ENCODE measurements around the gene DPEP1.

DNA sequence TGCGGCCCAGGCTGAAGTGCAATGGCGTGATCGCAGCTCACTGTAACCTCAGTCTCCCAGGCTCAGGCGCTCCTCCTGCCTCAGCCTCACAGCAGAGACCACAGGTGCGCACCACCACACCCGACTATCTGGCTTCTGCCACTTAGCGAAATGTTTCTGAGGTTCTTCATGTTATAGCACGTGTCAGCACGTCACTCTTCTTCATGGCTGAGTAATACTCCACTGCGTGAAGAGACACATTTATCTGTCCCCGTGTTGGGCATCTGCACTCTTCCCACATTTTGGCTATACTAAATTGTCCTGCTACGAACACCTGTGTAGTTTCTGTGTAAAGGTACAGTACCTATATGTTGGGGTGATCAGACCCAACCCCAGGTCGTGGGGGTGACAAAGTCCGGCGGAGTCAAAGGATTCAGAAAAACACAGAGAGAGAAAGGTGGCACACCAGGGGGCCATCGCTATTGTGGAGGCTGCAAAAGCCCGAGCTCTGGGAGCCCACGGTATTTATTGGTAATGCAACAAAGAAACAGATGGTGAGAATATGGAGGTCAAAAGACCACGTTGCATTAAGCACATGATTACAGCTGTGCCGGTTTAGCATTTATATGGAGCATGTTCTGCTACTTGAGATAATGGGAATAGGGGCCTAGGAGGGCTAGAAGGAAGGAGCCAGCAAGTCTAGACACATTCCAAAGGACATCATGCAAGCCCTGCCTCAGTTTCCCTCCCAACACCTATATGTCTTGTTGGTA, 851 bp upstream of the DPEP1 start:
- TF ChIP-seq, protein P1, sequence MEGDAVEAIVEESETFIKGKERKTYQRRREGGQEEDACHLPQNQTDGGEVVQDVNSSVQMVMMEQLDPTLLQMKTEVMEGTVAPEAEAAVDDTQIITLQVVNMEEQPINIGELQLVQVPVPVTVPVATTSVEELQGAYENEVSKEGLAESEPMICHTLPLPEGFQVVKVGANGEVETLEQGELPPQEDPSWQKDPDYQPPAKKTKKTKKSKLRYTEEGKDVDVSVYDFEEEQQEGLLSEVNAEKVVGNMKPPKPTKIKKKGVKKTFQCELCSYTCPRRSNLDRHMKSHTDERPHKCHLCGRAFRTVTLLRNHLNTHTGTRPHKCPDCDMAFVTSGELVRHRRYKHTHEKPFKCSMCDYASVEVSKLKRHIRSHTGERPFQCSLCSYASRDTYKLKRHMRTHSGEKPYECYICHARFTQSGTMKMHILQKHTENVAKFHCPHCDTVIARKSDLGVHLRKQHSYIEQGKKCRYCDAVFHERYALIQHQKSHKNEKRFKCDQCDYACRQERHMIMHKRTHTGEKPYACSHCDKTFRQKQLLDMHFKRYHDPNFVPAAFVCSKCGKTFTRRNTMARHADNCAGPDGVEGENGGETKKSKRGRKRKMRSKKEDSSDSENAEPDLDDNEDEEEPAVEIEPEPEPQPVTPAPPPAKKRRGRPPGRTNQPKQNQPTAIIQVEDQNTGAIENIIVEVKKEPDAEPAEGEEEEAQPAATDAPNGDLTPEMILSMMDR (IDR thresholded peaks at IDR 0.05): no peak
- TF ChIP-seq POLR2A (IDR thresholded peaks at IDR 0.05) (no peak), POLR2AphosphoS5 (IDR thresholded peaks at IDR 0.05) (no peak)
